Measurements from ENCODE around the gene CST9. TPM values are rescaled to one million over a fixed set of nuclear protein-coding genes. Genes with fewer than 3 reads are reported as not detected.

CST9 gene
- total and polyA plus RNA-seq, 2 donors (not counting 3 experiments of a cell fraction or from before 2014, with no cell fraction given) = not detected

DNA sequence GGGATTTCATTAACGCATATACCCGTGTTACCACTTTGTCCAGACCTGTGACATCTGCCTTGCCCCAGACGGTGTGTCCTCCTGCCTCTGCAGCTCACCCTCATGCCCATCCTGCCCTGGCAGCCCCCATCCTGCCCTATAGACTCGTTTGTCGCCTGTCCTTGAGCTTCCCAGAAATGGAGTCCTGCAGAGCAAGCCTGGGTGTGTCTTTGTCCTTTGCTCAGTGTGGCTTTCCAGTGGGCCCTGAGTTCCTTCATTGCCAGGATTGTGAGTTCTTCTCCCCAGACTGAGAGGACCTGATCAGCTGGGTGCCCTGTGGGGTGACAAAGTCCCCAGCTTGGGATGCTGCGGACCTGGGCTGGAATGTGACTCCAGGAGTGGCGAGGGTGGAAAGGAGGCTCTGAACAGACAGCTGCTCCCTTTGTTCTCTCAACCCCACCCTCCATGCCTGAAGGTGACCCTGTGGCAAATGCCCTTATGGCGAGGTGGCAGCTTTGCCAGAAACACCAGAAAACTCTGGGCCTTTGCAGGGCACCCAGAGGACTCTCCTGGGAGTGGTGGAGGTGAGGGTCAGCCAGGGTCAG is 34.4 kb upstream of the CST9 start:
- H3K4me3 ChIP-seq (replicated peaks in 1 of 3; ENCODE audit: insufficient read depth in 1 of 3, low read depth in 1 of 3, low read length in 3 of 3) = no peak overlapping the region
- H4K20me1 ChIP-seq (replicated peaks; ENCODE audit: control insufficient read depth, extremely low read depth, insufficient read depth, low read length) = no peaks in the 10 kb centered on the region
- no peak for DNase-seq (ENCODE audit: low read depth, low spot score)
- peaks cover 25% of the 10 kb centered on the region for H3K79me2 ChIP-seq (ENCODE audit: control insufficient read depth, insufficient read depth, low read length)
- TF ChIP-seq JUN (IDR thresholded peaks at IDR 0.05; ENCODE audit: borderline replicate concordance, insufficient read depth, insufficient read length, low read depth) (no peak), POLR2A (IDR thresholded peaks at IDR 0.05; ENCODE audit: low read depth, low read length) (no peak), FOS (IDR thresholded peaks at IDR 0.05; ENCODE audit: borderline replicate concordance, insufficient read depth, low read length) (no peak), POLR2AphosphoS5 (IDR thresholded peaks at IDR 0.05; ENCODE audit: insufficient read depth, low read depth, low read length) (no peak), EZH2 (IDR thresholded peaks at IDR 0.05; ENCODE audit: borderline replicate concordance, low read depth, low read length, severe bottlenecking) (no peak)
- TF ChIP-seq, protein P1, sequence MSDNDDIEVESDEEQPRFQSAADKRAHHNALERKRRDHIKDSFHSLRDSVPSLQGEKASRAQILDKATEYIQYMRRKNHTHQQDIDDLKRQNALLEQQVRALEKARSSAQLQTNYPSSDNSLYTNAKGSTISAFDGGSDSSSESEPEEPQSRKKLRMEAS (IDR thresholded peaks at IDR 0.05; ENCODE audit: insufficient read depth, insufficient read length) = no peak
- H3K4me2 ChIP-seq (ENCODE audit: insufficient read depth, low read length) = no peak overlapping the region
- H3K27ac ChIP-seq (ENCODE audit: insufficient read depth, low read depth, low read length) = no peak overlapping the region
- H3K9me3 ChIP-seq (replicated peaks; ENCODE audit: control insufficient read depth, insufficient read depth, low read length) = no peaks in the 10 kb centered on the region
- no peaks in the 10 kb centered on the region for H3K9me1 ChIP-seq (replicated peaks; ENCODE audit: control insufficient read depth, extremely low read depth, insufficient read depth, low read length)
- H2AFZ ChIP-seq (ENCODE audit: low read depth, low read length) = no peak overlapping the region
- dilution Hi-C loops (cut with MboI; ENCODE audit: extremely low pct_ligation_motif_present, low sequenced_read_pairs) = no loop called here
- BruUV-seq (replicated peaks) = no TSS peak
- intact Hi-C loops (cut with micrococcal nuclease) = no loop called here
- ChIA-PET POLR2A (no interaction called here), CTCF (no interaction called here)
- H3K9ac ChIP-seq (replicated peaks; ENCODE audit: extremely low read depth, insufficient read depth, low read length) = no peak overlapping the region
- H3K27me3 ChIP-seq (ENCODE audit: control insufficient read depth in 2 of 2, insufficient read depth in 2 of 2, low read length in 2 of 2) = no peaks in the 10 kb centered on the region
- FAIRE-seq = no peak
- no peaks in the 10 kb centered on the region for H3K36me3 ChIP-seq (ENCODE audit: control insufficient read depth in 2 of 2, extremely low read depth in 1 of 2, insufficient read depth in 2 of 2, low read length in 2 of 2)
- peaks cover 25% of the 10 kb centered on the region for H3K4me1 ChIP-seq (ENCODE audit: control insufficient read depth, extremely low read depth, insufficient read depth, low read length)

- Histone ChIP-seq H2AFZ (ENCODE audit: low read depth, low read length) (no peak overlapping the region), H3K9me1 (replicated peaks; ENCODE audit: control insufficient read depth, extremely low read depth, insufficient read depth, low read length) (no peaks in the 10 kb centered on the region), H3K27ac (ENCODE audit: insufficient read depth, low read depth, low read length) (no peak overlapping the region), H3K4me1 (ENCODE audit: control insufficient read depth, extremely low read depth, insufficient read depth, low read length) (peaks cover 26% of the 10 kb centered on the region), H3K36me3 (ENCODE audit: control insufficient read depth in 2 of 2, extremely low read depth in 1 of 2, insufficient read depth in 2 of 2, low read length in 2 of 2) (peaks cover 0 to 3% of the 10 kb centered on the region in 2 experiments), H3K4me2 (ENCODE audit: insufficient read depth, low read length) (no peak overlapping the region), H3K4me3 (replicated peaks in 1 of 3; ENCODE audit: insufficient read depth in 1 of 3, low read depth in 1 of 3, low read length in 3 of 3) (no peak overlapping the region), H3K9me3 (replicated peaks; ENCODE audit: control insufficient read depth, insufficient read depth, low read length) (no peaks in the 10 kb centered on the region), H3K27me3 (ENCODE audit: control insufficient read depth in 2 of 2, insufficient read depth in 2 of 2, low read length in 2 of 2) (no peaks in the 10 kb centered on the region), H3K79me2 (ENCODE audit: control insufficient read depth, insufficient read depth, low read length) (peaks cover 29% of the 10 kb centered on the region), H4K20me1 (replicated peaks; ENCODE audit: control insufficient read depth, extremely low read depth, insufficient read depth, low read length) (no peaks in the 10 kb centered on the region), H3K9ac (replicated peaks; ENCODE audit: extremely low read depth, insufficient read depth, low read length) (no peak overlapping the region)
- POLR2A ChIA-PET = no interaction called here
- intact Hi-C loops (cut with micrococcal nuclease) = loop anchor here (5.0 kb wide), 2 partner anchors 53 to 277 kb away; partner anchors contain the start of gene GZF1
- no peak for FAIRE-seq
- BruUV-seq (replicated peaks) = no TSS peak
- DNase-seq (ENCODE audit: low read depth, low spot score) = no peak
- CTCF ChIA-PET = no interaction called here
- dilution Hi-C loops (cut with MboI; ENCODE audit: extremely low pct_ligation_motif_present, low sequenced_read_pairs) = no loop called here
- TF ChIP-seq JUN (IDR thresholded peaks at IDR 0.05; ENCODE audit: borderline replicate concordance, insufficient read depth, insufficient read length, low read depth) = no peak
- TF ChIP-seq, protein P1 (IDR thresholded peaks at IDR 0.05; ENCODE audit: insufficient read depth, insufficient read length) = no peak
These were observed 33.8 kb upstream of the CST9 start for GRCh38 chr20:23639490-23639958.

Measured in endothelial cell of umbilical vein (primary cell).